Skeletal muscle cell (primary cell): ENCODE measurements around the gene MS4A6A.
"Not testable (repeated sequence)": the region's sequence is repeated elsewhere in the genome, so short reads cannot be mapped to it uniquely, and the experiment has no call there.

Source experiments
- DNase-seq: peaks from one replicate; pipeline ENCODE4 v3.0.0-alpha.2; 2010; ENCODE audit warnings: low read depth
- H3K4me3 ChIP-seq: 2 replicates; pipeline ENCODE4 v1.5.1; 2011; ENCODE audit warnings: low read depth, mild to moderate bottlenecking, control low read depth, low read length, moderate library complexity

MS4A6A gene, protein sequence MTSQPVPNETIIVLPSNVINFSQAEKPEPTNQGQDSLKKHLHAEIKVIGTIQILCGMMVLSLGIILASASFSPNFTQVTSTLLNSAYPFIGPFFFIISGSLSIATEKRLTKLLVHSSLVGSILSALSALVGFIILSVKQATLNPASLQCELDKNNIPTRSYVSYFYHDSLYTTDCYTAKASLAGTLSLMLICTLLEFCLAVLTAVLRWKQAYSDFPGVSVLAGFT

DNA sequence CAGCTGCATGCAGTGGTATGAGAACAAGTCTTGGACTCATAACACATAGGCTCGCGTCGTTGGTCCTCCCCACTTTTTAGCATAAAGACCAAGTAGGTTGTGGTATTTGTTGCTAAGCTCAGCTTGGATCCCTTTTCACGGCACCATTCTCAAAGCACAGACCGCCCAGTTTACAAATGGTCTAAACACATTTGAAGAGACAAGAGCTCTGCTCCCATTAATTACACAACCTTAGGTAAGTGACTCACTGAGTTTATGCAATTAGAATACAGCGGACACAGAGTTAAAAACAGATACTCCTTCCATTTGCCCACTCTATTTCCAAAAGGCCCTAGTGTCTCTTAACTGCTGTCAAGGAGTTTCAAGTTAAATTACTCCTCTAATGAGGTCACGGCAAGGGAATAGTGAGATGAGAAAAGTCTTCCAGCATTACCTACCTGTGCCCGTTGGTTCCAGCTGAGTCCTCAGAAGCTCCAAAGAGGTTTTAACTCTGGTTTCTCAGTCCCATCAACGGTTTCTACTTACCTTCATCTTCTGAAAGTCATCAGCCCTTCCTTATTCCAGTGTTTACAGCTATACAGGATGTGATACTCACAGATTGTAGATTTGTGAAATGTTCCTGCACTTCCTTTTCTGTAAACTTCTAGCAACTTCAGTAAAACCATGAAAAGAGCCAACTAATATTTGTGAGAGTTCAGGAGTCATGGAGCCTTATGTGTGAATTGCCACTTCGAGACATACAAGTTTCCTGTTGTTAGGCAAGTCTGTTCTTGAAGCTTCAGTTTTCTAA lies at the start of gene MS4A6A:
TSS of gene MS4A6A (minus strand) at position 543 of the 790 bp plus-strand sequence. CDS start 1,356 bp downstream, outside the sequence.
- no peak for DNase-seq
- no peak within 1 kb of the TSS for H3K4me3 ChIP-seq

GRCh38 chr11:60230681-60231080 lies 47.8 kb upstream of the MS4A6A start:
- no peak for DNase-seq
- no peak overlapping the region for H3K4me3 ChIP-seq

GRCh38 chr11:60222141-60222540 lies 39.3 kb upstream of the MS4A6A start:
- H3K4me3 ChIP-seq: no peak overlapping the region
- no peak for DNase-seq

DNA sequence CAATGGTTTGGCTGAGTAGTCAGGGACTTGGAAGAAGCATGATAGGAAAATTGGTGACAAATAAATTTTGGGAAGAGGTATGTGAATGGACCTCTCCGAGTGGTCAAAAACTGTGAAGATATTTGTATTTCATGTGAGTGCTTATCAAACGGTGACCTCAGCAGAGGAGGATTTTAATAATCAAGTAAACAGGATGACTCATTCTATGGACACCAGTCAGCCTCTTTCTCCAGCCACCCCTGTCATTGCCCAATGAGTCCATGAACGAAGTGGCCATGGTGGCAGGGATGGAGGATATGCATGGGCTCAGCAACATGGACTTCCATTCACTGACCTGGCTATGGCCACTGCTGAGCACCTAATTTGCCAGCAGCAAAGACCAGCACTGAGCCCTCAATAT lies 38.8 kb upstream of the MS4A6A start:
- DNase-seq: no peak
- no peak overlapping the region for H3K4me3 ChIP-seq

DNA sequence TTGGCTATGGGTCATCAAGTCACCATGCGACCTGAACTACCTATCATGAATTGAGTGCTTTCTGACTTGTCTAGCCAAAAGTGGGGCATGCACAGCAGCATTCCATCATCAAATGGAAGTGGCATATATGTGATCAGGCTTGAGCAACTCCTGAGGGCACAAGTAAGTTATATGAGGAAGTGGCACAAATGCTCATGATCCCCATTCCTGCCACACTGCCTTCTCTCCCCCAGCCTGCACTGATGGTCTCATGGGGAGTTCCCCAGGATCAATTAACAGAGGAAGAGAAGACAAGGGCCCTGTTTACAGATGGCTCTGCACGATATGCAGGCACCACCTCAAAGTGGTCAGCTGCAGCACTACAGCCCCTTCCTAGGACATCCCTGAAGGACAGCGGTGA lies 38.3 kb upstream of the MS4A6A start:
- no peak for DNase-seq
- H3K4me3 ChIP-seq: no peak overlapping the region

DNA sequence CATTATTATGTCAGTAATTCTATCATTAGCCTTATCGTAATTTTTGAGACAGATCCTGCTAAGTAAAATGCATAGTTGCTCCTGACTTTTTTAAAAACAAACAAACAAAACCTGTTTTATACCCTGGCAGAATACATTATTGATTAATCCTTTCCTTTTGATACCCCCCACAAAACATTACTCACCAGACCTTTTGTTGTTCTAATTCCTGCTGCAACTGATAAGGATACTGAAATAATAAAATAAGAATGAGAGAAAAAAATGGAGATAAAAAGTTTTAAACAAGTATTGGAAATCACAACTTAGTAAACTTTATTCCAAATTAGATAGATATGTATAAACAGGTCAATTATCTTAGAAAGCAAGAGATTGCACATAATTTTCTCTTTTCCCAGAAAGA lies 31.5 kb upstream of the MS4A6A start:
- no peak for DNase-seq
- H3K4me3 ChIP-seq: no peak overlapping the region

DNA sequence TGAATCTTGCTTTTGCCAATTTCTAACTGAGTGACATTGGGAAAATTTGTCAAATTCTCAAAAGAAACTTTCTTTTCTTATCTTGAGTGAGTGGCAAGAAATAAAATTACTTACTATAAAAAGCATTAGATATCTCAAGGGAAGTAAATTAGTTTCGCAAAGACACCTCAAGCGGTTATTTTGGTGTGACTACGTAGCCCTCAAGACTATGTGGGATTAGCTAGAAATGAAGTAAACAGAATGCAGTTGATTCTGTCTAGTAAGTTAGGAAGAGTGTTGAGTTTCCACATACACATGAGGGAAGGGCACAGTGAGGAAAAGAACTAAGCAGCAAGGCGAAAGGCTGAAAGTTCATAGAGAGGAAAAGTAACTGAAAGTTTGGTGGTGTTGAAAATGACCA lies 28.3 kb upstream of the MS4A6A start:
- H3K4me3 ChIP-seq: no peak overlapping the region
- no peak for DNase-seq

GRCh38 chr11:60209977-60210376 lies 27.1 kb upstream of the MS4A6A start:
- H3K4me3 ChIP-seq: no peak overlapping the region
- no peak for DNase-seq

- no peak for DNase-seq
- no peak overlapping the region for H3K4me3 ChIP-seq
Observed at GRCh38 chr11:60208951-60209350, 26.1 kb upstream of the MS4A6A start.

DNA sequence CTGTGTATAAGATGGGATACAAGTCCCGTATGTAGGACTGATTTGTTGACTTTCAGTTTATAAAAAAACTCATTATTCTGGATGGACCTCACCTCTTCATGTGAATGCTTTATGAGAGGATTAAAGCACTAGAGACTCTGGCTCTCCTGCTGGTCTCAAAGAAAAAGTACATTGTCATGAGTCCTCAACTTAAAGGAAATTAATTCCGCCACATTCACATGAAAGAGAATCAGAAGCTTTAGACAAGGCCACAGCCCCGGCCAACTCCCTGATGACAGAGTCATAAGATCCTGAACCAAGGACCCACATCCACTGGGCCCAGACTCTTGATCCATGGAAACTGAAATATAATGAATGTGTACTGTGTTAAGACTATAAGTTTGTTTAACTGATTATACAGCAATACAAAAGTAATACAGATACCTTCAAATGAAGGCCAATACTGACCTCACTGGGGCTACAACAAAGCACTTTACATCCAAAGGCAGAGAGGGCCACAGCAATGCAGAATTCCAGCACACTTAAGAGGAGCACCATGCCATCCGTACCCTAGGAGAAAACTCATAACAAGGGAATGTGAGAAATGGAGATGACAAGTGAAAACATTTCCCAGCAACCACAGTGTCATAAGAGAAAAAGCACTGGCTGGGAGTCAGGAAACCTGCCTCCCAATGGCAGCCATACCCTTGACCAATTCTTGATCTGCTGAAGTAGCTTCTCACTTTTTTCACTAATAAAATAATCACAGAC lies 25.4 kb upstream of the MS4A6A start:
- no peak overlapping the region for H3K4me3 ChIP-seq
- no peak for DNase-seq

DNA sequence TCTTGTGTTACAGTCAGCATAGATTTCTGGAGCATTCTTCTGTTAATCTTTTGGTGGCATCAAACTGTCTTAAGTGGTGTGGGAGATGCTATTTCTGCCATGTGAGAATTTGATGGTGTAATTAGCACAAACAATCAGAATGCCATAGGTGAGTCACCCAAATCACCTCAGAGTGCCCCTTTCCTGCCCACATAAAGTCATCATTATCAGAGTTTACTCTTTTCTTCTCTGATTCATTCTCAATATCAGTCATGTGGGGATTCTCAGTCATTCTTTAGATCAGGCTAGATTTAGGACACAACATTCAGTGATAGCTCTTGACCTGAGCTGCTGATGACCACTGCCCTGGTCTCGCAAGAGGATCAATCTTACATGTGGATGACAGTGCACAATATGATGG lies 23.7 kb upstream of the MS4A6A start:
- H3K4me3 ChIP-seq: no peak overlapping the region
- DNase-seq: no peak

GRCh38 chr11:60204922-60205321 lies 22.0 kb upstream of the MS4A6A start:
- DNase-seq: no peak
- no peak overlapping the region for H3K4me3 ChIP-seq

- H3K4me3 ChIP-seq, DNase-seq: not testable (repeated sequence)
Observed at GRCh38 chr11:60201334-60201733, 18.5 kb upstream of the MS4A6A start.

DNA sequence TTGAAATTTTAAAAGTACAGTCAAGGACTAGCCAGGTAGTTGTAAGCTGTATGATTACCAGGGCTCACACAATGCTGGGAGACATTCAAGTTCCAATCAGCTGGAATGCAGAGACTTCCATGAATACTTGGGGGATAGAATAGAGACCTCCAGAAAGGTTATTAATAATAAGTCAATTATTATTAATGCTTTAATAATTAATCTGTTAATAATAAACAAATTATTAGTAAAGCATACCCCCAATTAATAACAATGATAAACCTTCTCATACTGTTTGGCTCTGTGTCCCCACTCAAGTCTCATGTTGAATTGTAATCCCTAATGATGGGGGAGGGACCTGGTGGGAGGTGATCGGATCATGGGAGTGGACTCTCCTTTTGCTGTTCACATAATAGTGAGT lies 14.6 kb upstream of the MS4A6A start:
- no peak for DNase-seq
- H3K4me3 ChIP-seq: no peak overlapping the region

- no peak for DNase-seq
- H3K4me3 ChIP-seq: no peak overlapping the region
Observed at GRCh38 chr11:60195923-60196368, 13.1 kb upstream of the MS4A6A start.

DNA sequence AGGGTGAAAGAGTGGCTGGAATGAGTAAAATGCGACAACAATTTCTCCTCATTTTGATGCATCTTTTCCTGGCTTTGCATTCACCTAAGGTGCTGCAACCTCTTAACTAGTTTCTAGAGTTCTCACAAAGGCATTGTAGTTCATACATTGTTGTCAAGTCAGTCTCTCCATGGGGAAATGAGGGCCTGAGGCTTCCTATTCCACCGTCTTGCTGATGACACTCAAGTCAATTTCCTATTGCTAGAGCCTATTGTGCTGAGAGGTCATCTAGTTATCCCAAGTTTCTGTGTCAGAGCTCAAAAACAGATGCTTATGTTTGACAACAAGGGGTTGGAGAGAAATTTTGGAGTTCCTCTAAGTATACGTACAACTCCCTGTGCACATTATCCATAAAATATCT lies 11.6 kb upstream of the MS4A6A start:
- no peak overlapping the region for H3K4me3 ChIP-seq
- no peak for DNase-seq

- H3K4me3 ChIP-seq: no peak overlapping the region
- DNase-seq: peak; percentile 0
Observed at GRCh38 chr11:60193687-60194433, 11.0 kb upstream of the MS4A6A start.

DNA sequence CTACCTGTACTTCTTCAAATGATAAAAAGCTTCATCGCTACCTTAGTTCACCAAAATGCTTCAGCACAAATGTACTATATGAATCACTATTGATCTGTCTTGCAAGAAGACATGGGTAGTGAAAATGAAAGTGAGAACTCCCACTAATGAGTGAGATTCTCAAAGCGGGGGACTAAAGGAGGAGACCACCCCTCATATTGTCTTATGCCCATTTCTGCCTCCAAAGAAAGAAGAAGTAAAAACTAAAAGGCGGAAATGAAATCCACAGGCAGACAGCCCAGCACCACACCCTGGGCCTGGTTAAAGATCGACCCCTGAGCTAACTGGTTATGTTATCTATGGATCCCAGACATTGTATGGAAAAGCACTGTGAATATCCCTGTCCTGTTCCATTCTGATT lies 9.7 kb upstream of the MS4A6A start:
- not testable (repeated sequence) for DNase-seq, H3K4me3 ChIP-seq

- H3K4me3 ChIP-seq, DNase-seq: not testable (repeated sequence)
Observed at GRCh38 chr11:60188481-60188880, 5.6 kb upstream of the MS4A6A start.

DNA sequence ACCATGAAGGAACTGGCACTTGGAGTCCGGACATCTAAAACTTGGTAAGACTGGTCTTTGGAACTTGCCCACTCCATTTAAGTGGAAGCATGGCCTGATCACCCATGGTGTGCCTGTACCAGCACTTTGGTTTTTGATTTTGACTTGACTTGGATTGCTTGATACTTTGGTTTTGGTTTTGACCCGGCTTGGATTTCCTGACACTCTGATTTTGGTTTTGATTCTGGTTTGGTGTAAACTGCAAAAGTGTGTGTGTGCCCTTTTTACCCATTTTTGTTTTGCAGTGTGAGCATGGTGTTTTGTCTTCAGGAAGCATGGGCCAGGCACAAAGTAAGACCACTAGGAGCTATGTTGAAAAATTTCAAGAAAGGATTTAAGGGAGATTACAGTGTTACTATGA lies 3.2 kb upstream of the MS4A6A start:
- H3K4me3 ChIP-seq, DNase-seq: not testable (repeated sequence)
